GM23338 (cell line): Measurements from ENCODE around the gene MTERF2. TPM values are rescaled to one million over a fixed set of nuclear protein-coding genes. Genes with fewer than 3 reads are reported as not detected.

Experiments used
- ATAC-seq: fragments of 200-7000 bp; cut with Tn5 transposase; 3 replicates; pipeline ENCODE4 v1.9.1; 2020
- DNase-seq: peaks from one replicate; pipeline ENCODE4 v3.0.0-alpha.2; 2015; ENCODE audit warnings: low spot score
- H2AFZ ChIP-seq: fragments of 200-600 bp; sonication (generic); 2 replicates; pipeline ENCODE4 v1.8.0; 2016; ENCODE audit warnings: antibody characterized with exemption, mild to moderate bottlenecking, moderate library complexity
- H3F3A ChIP-seq: fragments of 200-600 bp; sonication (generic); replicated peaks from 2 replicates; pipeline ENCODE4 v1.8.0; 2017; ENCODE audit warnings: antibody characterized with exemption, mixed run types, low read depth
- H3K27ac ChIP-seq: fragments of 200-600 bp; sonication (generic); 2 replicates; pipeline ENCODE4 v1.6.1; 2016; ENCODE audit warnings: low read depth
- H3K27me3 ChIP-seq: fragments of 200-600 bp; sonication (generic); 2 replicates; pipeline ENCODE4 v1.8.0; 2016; ENCODE audit warnings: mild to moderate bottlenecking, mixed run types, moderate library complexity; ENCODE audit not compliant: insufficient read depth
- H3K36me3 ChIP-seq: fragments of 200-600 bp; sonication (generic); 2 replicates; pipeline ENCODE4 v1.8.0; 2016; ENCODE audit warnings: mild to moderate bottlenecking; ENCODE audit not compliant: insufficient read depth
- H3K4me1 ChIP-seq: fragments of 200-600 bp; sonication (generic); 2 replicates; pipeline ENCODE4 v1.8.0; 2016; ENCODE audit warnings: mild to moderate bottlenecking, moderate library complexity; ENCODE audit not compliant: insufficient read depth
- H3K4me2 ChIP-seq: fragments of 200-600 bp; sonication (generic); 2 replicates; pipeline ENCODE4 v1.7.1; 2017; ENCODE audit warnings: mixed run types
- H3K4me3 ChIP-seq: fragments of 200-600 bp; sonication (generic); 2 replicates; pipeline ENCODE4 v1.6.1; 2016; ENCODE audit warnings: mixed run types
- H3K79me2 ChIP-seq: fragments of 200-600 bp; sonication (generic); replicated peaks from 2 replicates; pipeline ENCODE4 v1.8.0; 2017; ENCODE audit warnings: mild to moderate bottlenecking; ENCODE audit not compliant: insufficient read depth
- H3K9me2 ChIP-seq: fragments of 200-600 bp; sonication (generic); 2 replicates; pipeline ENCODE4 v1.8.0; 2017; ENCODE audit not compliant: insufficient read depth
- H4K20me1 ChIP-seq: fragments of 200-600 bp; sonication (generic); replicated peaks from 2 replicates; pipeline ENCODE4 v1.8.0; 2017; ENCODE audit warnings: mild to moderate bottlenecking; ENCODE audit not compliant: insufficient read depth
- H3K27ac Mint-ChIP-seq: 2 replicates; pipeline ENCODE4 v1.8.0; 2020; ENCODE audit warnings: inconsistent platforms, mild to moderate bottlenecking, moderate library complexity, mixed read lengths
- H3K27me3 Mint-ChIP-seq: 3 replicates; pipeline ENCODE4 v1.8.0; 2022; ENCODE audit warnings: low read depth, mild to moderate bottlenecking, moderate library complexity, mixed read lengths, inconsistent platforms; ENCODE audit not compliant: insufficient read depth, poor library complexity
- H3K36me3 Mint-ChIP-seq: 3 replicates; pipeline ENCODE4 v1.8.0; 2021; ENCODE audit warnings: low read depth, mild to moderate bottlenecking, inconsistent platforms, moderate library complexity, mixed read lengths
- H3K4me1 Mint-ChIP-seq: 3 replicates; pipeline ENCODE4 v1.8.0; 2020; ENCODE audit warnings: mild to moderate bottlenecking, inconsistent platforms, mixed read lengths
- H3K4me3 Mint-ChIP-seq: 3 replicates; pipeline ENCODE4 v1.8.0; 2021; ENCODE audit warnings: moderate library complexity, mild to moderate bottlenecking, inconsistent platforms, mixed read lengths
- H3K9me3 Mint-ChIP-seq: 3 replicates; pipeline ENCODE4 v1.8.0; 2020; ENCODE audit warnings: moderate library complexity, mild to moderate bottlenecking, inconsistent platforms, mixed read lengths
- CREB1 ChIP-seq: fragments of 250-450 bp; sonication (Bioruptor Pico); IDR thresholded peaks from 2 replicates; pipeline ENCODE4 v1.5.0; 2020; ENCODE audit warnings: low read depth, mild to moderate bottlenecking, moderate library complexity
- EZH2 ChIP-seq: fragments of 200-600 bp; sonication (generic); IDR thresholded peaks from one replicate; pipeline ENCODE4 v1.8.0; 2017; ENCODE audit warnings: antibody characterized with exemption, mild to moderate bottlenecking, low read depth; ENCODE audit not compliant: unreplicated experiment
- JUNB ChIP-seq: IDR thresholded peaks from one replicate; pipeline ENCODE4 v1.6.1; 2016; ENCODE audit warnings: antibody characterized with exemption; ENCODE audit not compliant: unreplicated experiment
- NANOG ChIP-seq: IDR thresholded peaks from 2 replicates; pipeline ENCODE4 v1.6.1; 2016; ENCODE audit warnings: antibody characterized with exemption, borderline replicate concordance
- POLR2AphosphoS5 ChIP-seq: IDR thresholded peaks from 2 replicates; pipeline ENCODE4 v1.6.1; 2016; ENCODE audit warnings: antibody characterized with exemption, low read depth
- STAT1 ChIP-seq: IDR thresholded peaks from one replicate; pipeline ENCODE4 v1.6.1; 2016; ENCODE audit warnings: antibody characterized with exemption; ENCODE audit not compliant: unreplicated experiment
- ZNF114 ChIP-seq: fragments of 250-450 bp; sonication (Bioruptor Pico); IDR thresholded peaks from 2 replicates; pipeline ENCODE4 v1.5.0; 2020; ENCODE audit warnings: mild to moderate bottlenecking, moderate library complexity
- ZNF331 ChIP-seq: fragments of 250-450 bp; sonication (Bioruptor Pico); IDR thresholded peaks from 2 replicates; pipeline ENCODE4 v1.5.0; 2020; ENCODE audit warnings: low read depth, mild to moderate bottlenecking, moderate library complexity
- polyA plus RNA-seq: library from polyadenylated mRNA; unstranded; fragments of >200 nt; fragmentation: Nextera tagmentation; extraction: Ambion mirVana; gene quantifications from 2 replicates; pipeline ENCODE4 v1.2.1, GENCODE V29; 2016
- total RNA-seq: library from RNA; depleted of rRNA; stranded (reverse); fragments of >200 nt; shearing (Covaris generic); gene quantifications from 2 replicates; pipeline ENCODE4 v1.2.3, GENCODE V29; 2014
- TF ChIP-seq, protein P1 (sequence below), 2 experiments: fragments of 200-600 bp in 1 of 2; sonication (generic) in 1 of 2; conservative IDR thresholded peaks; 2 replicates each; pipeline versions ENCODE4 v1.5.1 to v1.6.1; 2016 to 2017; ENCODE audit warnings: antibody characterized with exemption in 2 of 2, low read depth in 2 of 2, mild to moderate bottlenecking in 2 of 2, moderate library complexity in 1 of 2
- TF ChIP-seq, protein P2 (sequence below): fragments of 250-450 bp; sonication (Bioruptor Pico); IDR thresholded peaks from 2 replicates; pipeline ENCODE4 v1.5.0; 2020; ENCODE audit warnings: mild to moderate bottlenecking, moderate library complexity
- TF ChIP-seq, protein P3 (sequence below): IDR thresholded peaks from one replicate; pipeline ENCODE4 v1.6.1; 2018; ENCODE audit warnings: antibody characterized with exemption; ENCODE audit not compliant: unreplicated experiment

Gene MTERF2
- total and polyA plus RNA-seq, 2 experiments from 2014 or later, result 9.2 to 11.0 TPM

DNA sequence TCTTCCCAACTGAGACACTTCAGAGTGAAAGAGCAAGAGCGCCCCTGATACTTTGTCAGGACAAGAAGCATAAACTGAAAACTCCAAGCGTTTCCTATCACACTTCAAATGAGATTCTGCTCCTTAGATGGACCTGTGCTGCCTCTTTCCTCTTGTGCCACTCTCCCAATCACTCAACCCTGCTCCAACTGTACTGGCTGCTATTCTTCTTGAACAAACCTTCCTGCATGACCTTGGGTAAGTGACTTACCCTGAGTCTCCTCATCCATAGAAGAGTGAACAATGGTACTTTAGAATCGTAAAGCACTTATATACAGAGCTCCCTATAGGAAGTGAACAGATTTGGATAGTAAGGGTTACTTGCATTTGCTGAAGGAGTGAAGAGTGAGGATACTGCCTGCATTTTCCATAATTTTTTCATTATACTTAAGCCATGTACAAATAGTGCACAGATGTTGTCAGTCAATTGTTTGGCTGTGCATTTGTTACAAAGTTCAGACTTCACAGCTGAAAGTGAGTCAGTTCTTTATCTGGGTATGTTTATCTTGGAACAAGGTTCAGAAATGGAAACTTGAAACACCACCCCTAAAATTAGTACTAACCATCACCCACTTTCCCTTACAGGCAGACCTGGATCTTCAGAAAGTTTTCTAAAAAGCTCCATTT, 10.8 kb downstream of the MTERF2 start:
- no peak for DNase-seq
- no peak overlapping the region for H3K4me3 ChIP-seq
- H3K79me2 ChIP-seq, result no peaks in the 10 kb centered on the region
- no peaks in the 10 kb centered on the region for H3K27me3 Mint-ChIP-seq
- no peaks in the 10 kb centered on the region for H3K9me2 ChIP-seq
- peaks cover 4% of the 10 kb centered on the region; the same call in 1 of the 2 replicates for H4K20me1 ChIP-seq
- H3K4me3 Mint-ChIP-seq, result no peak overlapping the region
- no peak for TF ChIP-seq POLR2AphosphoS5
- TF ChIP-seq, protein P1, sequence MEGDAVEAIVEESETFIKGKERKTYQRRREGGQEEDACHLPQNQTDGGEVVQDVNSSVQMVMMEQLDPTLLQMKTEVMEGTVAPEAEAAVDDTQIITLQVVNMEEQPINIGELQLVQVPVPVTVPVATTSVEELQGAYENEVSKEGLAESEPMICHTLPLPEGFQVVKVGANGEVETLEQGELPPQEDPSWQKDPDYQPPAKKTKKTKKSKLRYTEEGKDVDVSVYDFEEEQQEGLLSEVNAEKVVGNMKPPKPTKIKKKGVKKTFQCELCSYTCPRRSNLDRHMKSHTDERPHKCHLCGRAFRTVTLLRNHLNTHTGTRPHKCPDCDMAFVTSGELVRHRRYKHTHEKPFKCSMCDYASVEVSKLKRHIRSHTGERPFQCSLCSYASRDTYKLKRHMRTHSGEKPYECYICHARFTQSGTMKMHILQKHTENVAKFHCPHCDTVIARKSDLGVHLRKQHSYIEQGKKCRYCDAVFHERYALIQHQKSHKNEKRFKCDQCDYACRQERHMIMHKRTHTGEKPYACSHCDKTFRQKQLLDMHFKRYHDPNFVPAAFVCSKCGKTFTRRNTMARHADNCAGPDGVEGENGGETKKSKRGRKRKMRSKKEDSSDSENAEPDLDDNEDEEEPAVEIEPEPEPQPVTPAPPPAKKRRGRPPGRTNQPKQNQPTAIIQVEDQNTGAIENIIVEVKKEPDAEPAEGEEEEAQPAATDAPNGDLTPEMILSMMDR (conservative IDR thresholded peaks at IDR 0.05; ENCODE audit: low read depth in 2 of 2), result peak in 1 of 2 experiments; percentile 11; a peak in 2 of 4 replicates
- H3K36me3 ChIP-seq, result no peaks in the 10 kb centered on the region
- ATAC-seq, result no peak
- H3K4me1 ChIP-seq, result no peaks in the 10 kb centered on the region
- H3K36me3 Mint-ChIP-seq, result no peaks in the 10 kb centered on the region
- H3K27ac Mint-ChIP-seq, result no peak overlapping the region
- H3K4me2 ChIP-seq, result no peak overlapping the region
- H3K27me3 ChIP-seq, result no peaks in the 10 kb centered on the region
- no peaks in the 10 kb centered on the region for H3K9me3 Mint-ChIP-seq
- no peaks in the 10 kb centered on the region for H3F3A ChIP-seq
- no peak overlapping the region for H3K27ac ChIP-seq
- H2AFZ ChIP-seq, result no peak overlapping the region
- H3K4me1 Mint-ChIP-seq, result no peaks in the 10 kb centered on the region

DNA sequence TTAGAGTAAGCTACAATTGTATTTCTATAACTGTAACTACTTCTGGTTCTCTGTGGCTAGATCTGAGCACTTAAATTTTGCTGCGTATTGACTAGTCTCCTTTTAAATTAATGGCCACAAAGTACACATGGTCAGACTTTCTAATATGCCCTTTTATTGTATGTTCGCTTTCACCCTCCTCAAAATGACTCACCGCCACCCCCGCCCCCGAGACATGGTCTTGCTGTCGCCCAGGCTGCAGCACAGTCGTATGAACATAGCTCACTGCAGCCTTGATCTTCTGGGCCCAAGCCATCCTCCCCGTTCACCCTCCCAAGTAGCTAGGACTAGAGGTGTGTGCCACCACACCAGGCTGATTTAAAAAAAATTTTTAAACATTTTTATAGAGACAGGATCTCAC, 11.8 kb downstream of the MTERF2 start:
- DNase-seq (no peak), ATAC-seq (no peak)
- H3K27me3 ChIP-seq, result no peaks in the 10 kb centered on the region
- no peak overlapping the region for H3K27ac ChIP-seq
- no peaks in the 10 kb centered on the region for H3K36me3 Mint-ChIP-seq
- no peaks in the 10 kb centered on the region for H3K79me2 ChIP-seq
- H3K4me2 ChIP-seq, result no peak overlapping the region
- no peak overlapping the region for H3K27ac Mint-ChIP-seq
- H4K20me1 ChIP-seq, result peaks cover 4% of the 10 kb centered on the region; the same call in 1 of the 2 replicates
- H3K4me3 ChIP-seq, result no peak overlapping the region
- no peaks in the 10 kb centered on the region for H3K9me3 Mint-ChIP-seq
- no peaks in the 10 kb centered on the region for H3F3A ChIP-seq
- H3K4me1 Mint-ChIP-seq, result no peaks in the 10 kb centered on the region
- no peaks in the 10 kb centered on the region for H3K27me3 Mint-ChIP-seq
- no peaks in the 10 kb centered on the region for H3K4me1 ChIP-seq
- no peaks in the 10 kb centered on the region for H3K36me3 ChIP-seq
- no peak overlapping the region for H2AFZ ChIP-seq
- H3K9me2 ChIP-seq, result no peaks in the 10 kb centered on the region
- H3K4me3 Mint-ChIP-seq, result no peak overlapping the region
- TF ChIP-seq CREB1 (no peak), EZH2 (no peak), JUNB (no peak), NANOG (no peak), STAT1 (no peak), ZNF114 (no peak), ZNF331 (no peak)
- TF ChIP-seq, protein P2, sequence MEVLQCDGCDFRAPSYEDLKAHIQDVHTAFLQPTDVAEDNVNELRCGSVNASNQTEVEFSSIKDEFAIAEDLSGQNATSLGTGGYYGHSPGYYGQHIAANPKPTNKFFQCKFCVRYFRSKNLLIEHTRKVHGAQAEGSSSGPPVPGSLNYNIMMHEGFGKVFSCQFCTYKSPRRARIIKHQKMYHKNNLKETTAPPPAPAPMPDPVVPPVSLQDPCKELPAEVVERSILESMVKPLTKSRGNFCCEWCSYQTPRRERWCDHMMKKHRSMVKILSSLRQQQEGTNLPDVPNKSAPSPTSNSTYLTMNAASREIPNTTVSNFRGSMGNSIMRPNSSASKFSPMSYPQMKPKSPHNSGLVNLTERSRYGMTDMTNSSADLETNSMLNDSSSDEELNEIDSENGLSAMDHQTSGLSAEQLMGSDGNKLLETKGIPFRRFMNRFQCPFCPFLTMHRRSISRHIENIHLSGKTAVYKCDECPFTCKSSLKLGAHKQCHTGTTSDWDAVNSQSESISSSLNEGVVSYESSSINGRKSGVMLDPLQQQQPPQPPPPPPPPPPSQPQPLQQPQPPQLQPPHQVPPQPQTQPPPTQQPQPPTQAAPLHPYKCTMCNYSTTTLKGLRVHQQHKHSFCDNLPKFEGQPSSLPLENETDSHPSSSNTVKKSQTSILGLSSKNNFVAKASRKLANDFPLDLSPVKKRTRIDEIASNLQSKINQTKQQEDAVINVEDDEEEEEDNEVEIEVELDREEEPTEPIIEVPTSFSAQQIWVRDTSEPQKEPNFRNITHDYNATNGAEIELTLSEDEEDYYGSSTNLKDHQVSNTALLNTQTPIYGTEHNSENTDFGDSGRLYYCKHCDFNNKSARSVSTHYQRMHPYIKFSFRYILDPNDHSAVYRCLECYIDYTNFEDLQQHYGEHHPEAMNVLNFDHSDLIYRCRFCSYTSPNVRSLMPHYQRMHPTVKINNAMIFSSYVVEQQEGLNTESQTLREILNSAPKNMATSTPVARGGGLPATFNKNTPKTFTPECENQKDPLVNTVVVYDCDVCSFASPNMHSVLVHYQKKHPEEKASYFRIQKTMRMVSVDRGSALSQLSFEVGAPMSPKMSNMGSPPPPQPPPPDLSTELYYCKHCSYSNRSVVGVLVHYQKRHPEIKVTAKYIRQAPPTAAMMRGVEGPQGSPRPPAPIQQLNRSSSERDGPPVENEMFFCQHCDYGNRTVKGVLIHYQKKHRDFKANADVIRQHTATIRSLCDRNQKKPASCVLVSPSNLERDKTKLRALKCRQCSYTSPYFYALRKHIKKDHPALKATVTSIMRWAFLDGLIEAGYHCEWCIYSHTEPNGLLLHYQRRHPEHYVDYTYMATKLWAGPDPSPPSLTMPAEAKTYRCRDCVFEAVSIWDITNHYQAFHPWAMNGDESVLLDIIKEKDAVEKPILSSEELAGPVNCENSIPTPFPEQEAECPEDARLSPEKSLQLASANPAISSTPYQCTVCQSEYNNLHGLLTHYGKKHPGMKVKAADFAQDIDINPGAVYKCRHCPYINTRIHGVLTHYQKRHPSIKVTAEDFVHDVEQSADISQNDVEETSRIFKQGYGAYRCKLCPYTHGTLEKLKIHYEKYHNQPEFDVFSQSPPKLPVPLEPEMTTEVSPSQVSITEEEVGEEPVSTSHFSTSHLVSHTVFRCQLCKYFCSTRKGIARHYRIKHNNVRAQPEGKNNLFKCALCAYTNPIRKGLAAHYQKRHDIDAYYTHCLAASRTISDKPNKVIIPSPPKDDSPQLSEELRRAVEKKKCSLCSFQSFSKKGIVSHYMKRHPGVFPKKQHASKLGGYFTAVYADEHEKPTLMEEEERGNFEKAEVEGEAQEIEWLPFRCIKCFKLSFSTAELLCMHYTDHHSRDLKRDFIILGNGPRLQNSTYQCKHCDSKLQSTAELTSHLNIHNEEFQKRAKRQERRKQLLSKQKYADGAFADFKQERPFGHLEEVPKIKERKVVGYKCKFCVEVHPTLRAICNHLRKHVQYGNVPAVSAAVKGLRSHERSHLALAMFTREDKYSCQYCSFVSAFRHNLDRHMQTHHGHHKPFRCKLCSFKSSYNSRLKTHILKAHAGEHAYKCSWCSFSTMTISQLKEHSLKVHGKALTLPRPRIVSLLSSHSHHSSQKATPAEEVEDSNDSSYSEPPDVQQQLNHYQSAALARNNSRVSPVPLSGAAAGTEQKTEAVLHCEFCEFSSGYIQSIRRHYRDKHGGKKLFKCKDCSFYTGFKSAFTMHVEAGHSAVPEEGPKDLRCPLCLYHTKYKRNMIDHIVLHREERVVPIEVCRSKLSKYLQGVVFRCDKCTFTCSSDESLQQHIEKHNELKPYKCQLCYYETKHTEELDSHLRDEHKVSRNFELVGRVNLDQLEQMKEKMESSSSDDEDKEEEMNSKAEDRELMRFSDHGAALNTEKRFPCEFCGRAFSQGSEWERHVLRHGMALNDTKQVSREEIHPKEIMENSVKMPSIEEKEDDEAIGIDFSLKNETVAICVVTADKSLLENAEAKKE (CRISPR knock-in tag), result no peak
- TF ChIP-seq, protein P3, sequence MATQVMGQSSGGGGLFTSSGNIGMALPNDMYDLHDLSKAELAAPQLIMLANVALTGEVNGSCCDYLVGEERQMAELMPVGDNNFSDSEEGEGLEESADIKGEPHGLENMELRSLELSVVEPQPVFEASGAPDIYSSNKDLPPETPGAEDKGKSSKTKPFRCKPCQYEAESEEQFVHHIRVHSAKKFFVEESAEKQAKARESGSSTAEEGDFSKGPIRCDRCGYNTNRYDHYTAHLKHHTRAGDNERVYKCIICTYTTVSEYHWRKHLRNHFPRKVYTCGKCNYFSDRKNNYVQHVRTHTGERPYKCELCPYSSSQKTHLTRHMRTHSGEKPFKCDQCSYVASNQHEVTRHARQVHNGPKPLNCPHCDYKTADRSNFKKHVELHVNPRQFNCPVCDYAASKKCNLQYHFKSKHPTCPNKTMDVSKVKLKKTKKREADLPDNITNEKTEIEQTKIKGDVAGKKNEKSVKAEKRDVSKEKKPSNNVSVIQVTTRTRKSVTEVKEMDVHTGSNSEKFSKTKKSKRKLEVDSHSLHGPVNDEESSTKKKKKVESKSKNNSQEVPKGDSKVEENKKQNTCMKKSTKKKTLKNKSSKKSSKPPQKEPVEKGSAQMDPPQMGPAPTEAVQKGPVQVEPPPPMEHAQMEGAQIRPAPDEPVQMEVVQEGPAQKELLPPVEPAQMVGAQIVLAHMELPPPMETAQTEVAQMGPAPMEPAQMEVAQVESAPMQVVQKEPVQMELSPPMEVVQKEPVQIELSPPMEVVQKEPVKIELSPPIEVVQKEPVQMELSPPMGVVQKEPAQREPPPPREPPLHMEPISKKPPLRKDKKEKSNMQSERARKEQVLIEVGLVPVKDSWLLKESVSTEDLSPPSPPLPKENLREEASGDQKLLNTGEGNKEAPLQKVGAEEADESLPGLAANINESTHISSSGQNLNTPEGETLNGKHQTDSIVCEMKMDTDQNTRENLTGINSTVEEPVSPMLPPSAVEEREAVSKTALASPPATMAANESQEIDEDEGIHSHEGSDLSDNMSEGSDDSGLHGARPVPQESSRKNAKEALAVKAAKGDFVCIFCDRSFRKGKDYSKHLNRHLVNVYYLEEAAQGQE, result no peak
